ENCODE data around the gene FIGN.

DNA sequence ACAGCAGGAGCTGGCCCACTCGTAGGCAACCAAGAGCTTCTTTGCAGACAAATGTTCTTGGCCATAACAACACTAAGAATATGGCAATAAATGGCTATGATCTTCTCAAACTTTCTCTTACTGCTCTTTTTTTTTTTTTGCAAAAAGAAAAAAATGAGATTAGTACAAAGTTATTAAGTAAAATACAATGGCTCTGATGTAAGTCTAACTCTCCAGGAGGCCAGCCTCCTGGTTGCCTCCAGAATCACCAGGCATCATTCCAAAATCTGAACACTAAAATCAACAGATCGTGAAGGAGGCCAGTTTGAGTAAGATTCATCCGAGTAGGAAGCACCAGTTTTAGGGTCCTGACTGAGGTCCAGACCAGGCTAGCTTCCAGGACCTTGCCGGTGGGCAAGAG, 20.8 kb upstream of the FIGN start:
- no peak for TF ChIP-seq EZH2 (IDR thresholded peaks at IDR 0.05)
- TF ChIP-seq, protein P1, sequence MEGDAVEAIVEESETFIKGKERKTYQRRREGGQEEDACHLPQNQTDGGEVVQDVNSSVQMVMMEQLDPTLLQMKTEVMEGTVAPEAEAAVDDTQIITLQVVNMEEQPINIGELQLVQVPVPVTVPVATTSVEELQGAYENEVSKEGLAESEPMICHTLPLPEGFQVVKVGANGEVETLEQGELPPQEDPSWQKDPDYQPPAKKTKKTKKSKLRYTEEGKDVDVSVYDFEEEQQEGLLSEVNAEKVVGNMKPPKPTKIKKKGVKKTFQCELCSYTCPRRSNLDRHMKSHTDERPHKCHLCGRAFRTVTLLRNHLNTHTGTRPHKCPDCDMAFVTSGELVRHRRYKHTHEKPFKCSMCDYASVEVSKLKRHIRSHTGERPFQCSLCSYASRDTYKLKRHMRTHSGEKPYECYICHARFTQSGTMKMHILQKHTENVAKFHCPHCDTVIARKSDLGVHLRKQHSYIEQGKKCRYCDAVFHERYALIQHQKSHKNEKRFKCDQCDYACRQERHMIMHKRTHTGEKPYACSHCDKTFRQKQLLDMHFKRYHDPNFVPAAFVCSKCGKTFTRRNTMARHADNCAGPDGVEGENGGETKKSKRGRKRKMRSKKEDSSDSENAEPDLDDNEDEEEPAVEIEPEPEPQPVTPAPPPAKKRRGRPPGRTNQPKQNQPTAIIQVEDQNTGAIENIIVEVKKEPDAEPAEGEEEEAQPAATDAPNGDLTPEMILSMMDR (IDR thresholded peaks at IDR 0.05): no peak
- no peak for TF ChIP-seq EZH2phosphoT487 (IDR thresholded peaks at IDR 0.05)

Measured in neural progenitor cell (in vitro differentiated cells).